ENCODE results near the gene PVALB. TPM values are rescaled to one million over a fixed set of nuclear protein-coding genes. Genes with fewer than 3 reads are reported as not detected.

PVALB gene
- total RNA-seq, result not detected in 2 replicates

DNA sequence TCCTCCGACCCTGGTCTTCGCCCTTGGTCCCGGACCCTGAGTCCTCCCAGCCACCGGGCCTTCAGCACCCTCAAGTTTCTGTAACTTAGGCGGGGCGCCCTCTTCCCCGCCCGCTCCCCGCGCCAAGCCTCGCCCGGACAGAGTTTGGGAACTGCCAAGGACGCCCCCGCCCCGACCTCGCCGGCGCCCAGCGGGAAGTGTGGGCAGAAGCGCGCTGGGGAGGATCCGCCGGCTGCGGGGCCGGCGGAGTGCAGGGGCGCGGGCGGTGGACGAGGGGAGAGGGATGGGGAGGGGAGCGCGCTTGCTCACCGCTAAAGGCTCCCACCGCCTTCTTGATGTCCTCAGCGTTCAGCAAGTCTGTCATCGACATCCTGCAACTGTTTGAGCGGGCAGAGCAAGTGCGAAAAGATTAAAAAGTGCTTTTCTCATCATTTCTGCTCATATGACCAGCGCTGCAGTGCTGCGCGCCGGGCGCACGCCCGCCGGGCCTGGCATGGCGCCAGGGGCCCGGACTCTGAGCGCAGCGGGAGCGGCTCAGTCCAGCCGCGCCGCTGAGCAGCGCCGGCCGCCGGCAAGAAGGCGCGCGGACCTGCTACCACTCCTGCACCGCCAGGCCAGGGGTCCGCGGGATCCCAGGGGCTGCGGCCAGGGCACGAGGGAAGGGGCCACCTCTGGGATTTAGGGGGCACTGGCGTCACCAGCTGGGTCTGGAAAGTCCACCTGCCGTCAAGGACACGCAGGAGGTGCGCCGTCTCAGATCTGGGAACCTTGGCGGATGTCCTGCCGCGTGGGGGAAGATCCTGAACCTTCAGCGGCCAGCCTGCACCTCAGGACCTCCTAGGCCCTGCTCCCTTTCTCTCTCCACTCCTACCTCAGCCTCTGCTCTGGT lies at the start of gene PVALB:
TSS of gene PVALB (minus strand) at position 400 of the 889 bp plus-strand sequence. CDS start at position 370, 30 bp downstream.

DNA sequence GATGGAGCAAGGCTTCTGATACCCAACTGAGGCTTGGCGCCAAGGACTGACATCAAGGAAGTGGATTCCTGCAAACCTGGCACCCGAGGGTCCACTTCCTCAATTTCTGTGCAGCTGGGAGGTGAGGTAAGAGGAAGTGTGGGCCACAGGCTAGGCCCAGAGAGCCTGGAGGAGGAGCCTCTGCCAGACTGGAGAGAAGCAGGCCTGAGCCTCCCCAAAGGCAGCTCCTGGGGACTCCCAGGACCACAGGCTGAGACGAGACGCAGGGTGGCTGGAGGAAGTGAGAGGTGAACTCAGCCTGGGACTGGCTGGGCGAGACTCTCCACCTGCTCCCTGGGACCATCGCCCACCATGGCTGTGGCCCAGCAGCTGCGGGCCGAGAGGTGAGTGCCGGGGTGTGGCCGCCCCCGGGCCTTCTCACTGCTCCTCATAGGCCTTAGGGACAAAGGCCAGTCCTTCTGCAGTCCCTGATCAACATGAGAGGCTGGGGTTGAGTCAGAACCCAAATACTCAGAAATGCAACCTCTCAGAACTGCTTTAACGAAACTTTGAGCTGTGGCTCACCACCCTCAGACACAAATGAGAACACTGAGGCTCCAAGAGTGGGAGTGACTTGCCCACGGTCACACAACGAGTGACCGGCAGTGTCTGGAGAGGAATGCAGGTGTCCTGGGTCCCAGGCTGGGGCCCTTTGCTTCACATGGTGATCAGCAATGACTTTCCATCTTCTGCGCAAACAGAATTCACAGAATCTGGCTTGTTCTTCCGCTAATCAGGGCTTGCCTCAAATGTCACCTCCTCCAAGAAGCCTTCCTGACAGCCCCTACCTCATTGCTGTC lies 44.2 kb upstream of the PVALB start, which contains the start of gene NCF4:
TSS of gene NCF4 (plus strand) at position 186 of the 839 bp plus-strand sequence. CDS start at position 352, 166 bp downstream.

GRCh38 chr22:36775964-36776669 lies 40.7 kb downstream of the PVALB start, which contains the start of gene IFT27:
TSS of gene IFT27 (minus strand) at chr22:36776119. CDS start at chr22:36775707, 412 bp downstream.

Other genes with a start within 250 kb of the PVALB start
- not detected in 2 replicates for gene CACNG2, start 113.3 kb downstream of the PVALB start, total RNA-seq
- gene IFT27, start 40.9 kb downstream of the PVALB start, total RNA-seq, result 15.4 and 24.9 TPM in 2 replicates
- gene NCF4, start 44.0 kb upstream of the PVALB start, total RNA-seq, result not detected in 2 replicates
- gene CSF2RB, start 96.6 kb upstream of the PVALB start, total RNA-seq, result under 0.01 and 0.05 TPM in 2 replicates
- 27.2 and 34.1 TPM in 2 replicates for gene TST, start 202.4 kb upstream of the PVALB start, total RNA-seq
- 52.0 and 69.2 TPM in 2 replicates for gene MPST, start 202.7 kb upstream of the PVALB start, total RNA-seq
- 32.4 and 35.8 TPM in 2 replicates for gene KCTD17, start 234.7 kb upstream of the PVALB start, total RNA-seq